Activated CD4-positive, alpha-beta T cell treated with anti-CD3 and anti-CD28 coated beads, Interleukin-2, amount 50 U/mL, for 1 hour (primary cell): ENCODE results near the gene PACSIN2.
"Not testable (repeated sequence)": the region's sequence is repeated elsewhere in the genome, so short reads cannot be mapped to it uniquely, and the experiment has no call there.

ENCODE experiments used
- DNase-seq: peaks from one replicate; pipeline ENCODE4 v3.0.0-alpha.2; 2020

The PACSIN2 gene, protein sequence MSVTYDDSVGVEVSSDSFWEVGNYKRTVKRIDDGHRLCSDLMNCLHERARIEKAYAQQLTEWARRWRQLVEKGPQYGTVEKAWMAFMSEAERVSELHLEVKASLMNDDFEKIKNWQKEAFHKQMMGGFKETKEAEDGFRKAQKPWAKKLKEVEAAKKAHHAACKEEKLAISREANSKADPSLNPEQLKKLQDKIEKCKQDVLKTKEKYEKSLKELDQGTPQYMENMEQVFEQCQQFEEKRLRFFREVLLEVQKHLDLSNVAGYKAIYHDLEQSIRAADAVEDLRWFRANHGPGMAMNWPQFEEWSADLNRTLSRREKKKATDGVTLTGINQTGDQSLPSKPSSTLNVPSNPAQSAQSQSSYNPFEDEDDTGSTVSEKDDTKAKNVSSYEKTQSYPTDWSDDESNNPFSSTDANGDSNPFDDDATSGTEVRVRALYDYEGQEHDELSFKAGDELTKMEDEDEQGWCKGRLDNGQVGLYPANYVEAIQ

DNA sequence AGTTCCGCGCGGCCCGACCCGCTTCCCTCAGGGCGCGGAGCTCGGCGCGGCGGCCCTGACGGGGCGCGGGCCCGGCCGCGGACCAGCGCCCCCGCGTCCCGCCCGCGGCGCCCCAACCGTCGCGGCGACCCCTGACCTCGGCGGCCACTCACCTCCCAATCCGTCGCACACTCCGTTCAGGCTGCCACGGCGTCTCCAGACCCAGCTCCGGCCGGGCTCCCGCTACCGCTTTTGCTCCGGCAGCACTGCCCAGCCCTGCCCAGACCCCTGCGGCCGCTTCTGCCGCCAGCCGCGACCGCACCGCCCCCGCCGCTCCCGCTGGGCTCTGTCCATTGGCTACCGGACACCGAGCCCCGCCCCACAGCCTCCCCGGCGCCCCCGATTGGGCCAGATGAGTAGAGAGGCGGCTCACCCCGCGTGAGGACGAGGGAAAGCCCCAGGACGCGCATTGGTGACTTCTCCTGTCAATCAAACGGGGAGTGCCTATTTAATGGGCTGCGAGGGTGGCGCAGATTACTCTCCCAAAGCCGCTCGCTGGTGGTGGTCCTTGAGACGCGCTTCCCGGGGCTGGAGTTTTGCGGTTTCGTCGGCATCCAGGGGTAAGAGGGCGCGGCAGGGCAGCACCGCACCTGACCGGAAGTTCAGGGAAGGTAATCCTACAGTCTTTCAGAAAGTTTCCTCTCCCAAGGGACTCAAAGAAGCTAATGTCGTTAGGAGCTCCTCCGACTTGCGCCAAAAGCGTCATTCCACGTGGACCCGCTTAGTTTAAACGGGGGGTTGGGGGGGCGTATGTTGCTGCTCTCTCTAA lies at the start of gene PACSIN2:
Gene PACSIN2 (minus strand): TSS at position 281 of the 808 bp plus-strand sequence. CDS start 103,069 bp downstream, outside the sequence.
- DNase-seq: peak; percentile 99

DNA sequence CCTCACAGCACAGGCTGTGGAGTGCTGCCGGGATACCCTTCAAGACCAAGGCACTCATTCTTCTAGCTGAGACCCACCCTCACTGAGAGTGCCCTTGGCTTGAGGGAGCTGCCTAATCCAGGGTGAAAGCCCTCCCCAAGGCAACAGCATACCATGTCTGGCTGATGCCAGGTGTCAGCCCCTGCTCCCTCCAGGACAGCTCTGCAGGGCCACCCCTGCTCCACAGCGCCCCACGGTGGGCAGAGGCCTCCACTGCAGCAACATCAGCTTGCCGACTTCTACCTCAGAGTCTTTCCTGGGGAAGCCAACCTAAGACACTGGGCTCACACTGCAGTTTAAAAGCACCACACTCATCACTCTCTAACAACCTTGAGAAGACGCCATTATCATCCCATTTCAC lies 45.2 kb upstream of the PACSIN2 start:
- peak; percentile 39 for DNase-seq

DNA sequence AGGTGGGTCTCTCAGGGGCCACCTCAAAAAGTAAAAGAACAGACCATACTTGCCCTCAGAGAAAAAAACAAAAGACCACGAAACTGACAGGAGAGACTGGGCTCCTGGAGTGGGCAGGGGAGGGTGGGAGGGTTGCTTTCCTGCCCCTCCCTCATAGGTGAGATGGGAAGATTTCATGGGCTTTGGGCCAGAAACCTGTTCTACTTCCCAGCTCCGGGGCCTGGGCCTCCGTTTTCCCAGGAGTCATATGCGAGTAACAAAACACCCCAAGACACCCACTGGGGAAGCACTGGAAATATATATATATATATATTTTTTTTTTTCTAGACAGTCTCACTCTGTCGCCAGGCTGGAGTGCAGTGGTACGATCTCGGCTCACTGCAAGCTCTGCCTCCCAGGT lies 42.7 kb upstream of the PACSIN2 start:
- no peak for DNase-seq

DNA sequence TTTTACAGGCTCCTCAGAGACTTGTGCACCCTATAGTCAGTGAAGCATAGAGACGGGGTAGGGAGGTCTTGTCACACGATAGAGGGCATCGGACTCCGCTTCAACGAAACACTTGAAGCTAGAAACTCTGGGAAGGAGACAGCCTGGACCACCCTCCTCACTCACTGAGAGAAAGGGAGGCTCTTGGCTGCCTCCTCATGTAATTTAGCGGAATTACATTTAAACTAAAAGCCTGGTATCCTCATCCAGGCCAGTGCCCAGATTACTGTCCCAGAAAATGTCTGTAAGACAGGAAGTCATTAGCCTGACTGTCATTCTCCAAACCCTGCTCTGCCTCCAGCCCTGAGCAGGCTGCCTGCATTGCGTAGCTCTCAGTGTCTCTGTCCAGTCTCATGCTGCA lies 38.2 kb upstream of the PACSIN2 start:
- DNase-seq: no peak

DNA sequence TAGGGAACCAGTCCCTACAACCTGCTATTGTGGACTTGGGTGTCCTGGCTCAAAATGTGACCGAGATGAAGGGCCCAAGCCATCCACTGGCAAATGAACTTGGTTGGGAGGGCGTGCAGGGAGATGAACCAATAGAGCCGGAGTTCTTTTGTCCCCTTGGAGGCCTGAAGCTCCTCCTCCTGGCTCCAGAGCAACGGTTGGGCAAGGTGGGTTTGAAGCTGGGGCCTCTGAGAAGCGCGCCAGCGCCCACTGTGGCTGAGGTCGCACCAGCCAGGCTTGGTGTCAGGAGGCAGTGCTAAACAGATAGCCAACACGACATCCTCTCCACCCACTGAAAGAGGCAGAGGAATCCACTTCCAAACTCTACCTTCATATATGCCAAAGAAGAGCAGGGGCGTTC lies 36.0 kb upstream of the PACSIN2 start:
- DNase-seq: no peak

DNA sequence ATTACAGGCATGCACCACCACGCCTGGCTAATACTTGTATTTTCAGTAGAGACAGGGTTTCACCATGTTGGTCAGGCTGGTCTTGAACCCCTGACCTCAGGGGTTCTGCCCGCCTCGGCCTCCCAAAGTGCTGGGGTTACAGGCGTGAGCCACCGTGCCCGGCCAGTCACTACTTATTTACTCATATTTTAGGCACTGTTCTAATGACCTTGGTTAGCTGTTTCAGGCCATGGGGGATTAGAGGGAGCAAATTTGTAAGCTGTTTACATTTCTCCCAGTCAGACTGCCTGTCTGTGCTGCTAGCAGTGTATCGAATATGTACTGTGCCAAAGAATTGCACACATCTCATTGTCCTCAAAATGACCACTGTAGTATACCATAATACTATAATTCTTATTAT lies 32.7 kb upstream of the PACSIN2 start:
- DNase-seq: no peak

DNA sequence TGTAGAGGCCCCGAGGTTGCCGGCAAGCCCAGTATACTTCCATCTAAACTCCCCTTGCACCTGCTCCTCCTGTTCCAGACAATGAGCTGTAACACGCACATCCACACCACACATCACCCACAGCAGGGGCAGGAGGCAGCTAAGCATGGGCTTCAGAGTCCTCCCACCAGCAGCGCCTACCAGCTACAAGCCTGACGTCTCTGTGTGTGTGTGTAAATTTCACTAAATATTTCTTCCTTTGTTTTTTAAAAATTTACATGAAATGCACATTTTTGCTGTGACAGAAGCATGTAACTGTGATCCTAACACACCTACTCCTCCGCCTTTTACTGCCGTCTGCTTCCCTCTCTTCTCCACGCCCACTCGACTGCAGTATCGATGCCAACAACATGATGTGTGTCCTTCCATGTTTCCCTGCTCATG lies 29.4 kb upstream of the PACSIN2 start:
- DNase-seq: no peak

DNA sequence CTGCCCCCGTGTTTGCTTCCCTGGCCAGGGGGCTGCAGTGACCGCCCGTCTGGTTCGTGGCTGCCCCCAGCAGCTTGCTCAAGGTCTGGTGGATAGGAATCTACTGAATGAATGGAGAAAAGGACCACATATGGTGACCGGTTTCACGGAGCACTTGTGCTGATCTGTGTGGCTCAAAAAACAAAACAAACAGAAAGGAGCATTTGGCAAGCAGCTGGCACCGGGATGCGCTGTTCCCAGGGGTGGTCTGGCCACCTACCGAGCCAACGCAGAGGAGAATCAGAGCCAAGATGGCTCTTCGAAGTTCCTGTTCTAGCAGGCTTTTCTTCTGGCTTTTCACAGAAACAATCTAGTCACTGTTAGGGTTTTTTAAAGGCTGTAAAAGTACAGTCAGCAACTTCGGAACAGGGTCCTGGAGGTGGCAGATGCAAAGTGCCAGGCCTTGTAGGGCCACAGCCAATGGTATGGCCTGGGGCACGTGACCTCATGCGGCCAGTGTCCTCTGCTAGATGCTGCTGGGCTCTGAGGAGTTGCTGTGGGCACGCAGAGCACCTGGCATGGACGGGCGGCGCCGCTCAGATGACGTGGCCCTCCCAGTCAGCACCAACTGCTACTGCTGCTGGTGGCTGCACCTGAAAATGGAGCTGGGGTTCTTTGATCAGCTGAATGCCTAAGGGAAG lies 27.3 kb upstream of the PACSIN2 start:
- DNase-seq: no peak

DNA sequence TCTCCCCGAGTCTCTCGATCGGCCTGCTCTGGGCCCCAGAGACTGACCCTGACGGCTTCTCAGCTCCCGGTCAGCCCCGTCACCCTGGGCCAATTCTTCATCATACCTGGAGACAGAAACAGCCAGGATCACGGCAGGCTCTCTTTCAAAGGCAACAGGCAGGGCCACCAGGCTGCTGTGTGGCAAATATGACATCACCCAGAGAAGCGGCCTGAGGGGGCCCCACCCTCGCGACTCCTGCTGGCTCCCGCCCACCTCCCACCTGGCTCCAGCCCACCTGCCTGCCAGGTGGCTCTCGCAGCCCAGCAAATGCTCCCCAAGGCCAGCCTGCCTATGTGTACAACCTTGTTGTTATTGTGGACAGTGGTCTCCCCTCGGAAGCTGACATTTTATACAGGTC lies 24.9 kb upstream of the PACSIN2 start:
- no peak for DNase-seq

DNA sequence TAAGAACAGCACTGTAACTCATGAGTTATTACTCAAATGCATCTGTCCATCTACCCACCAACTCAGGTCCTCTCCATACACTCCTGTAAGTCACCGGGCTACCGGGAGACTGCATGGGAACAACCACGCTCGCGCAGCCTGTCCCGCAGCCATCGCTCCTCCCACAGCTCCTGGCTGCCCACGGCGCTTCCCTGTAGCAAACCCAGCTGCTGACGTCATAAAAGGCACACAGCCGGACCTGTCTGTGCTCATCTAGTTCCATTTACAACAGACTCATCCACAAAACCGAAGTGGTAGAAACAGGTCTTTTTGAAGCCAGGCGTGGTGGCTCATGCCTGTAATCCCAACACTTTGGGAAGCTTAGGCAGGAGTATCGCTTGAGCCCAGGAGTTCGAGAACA lies 23.4 kb upstream of the PACSIN2 start:
- no peak for DNase-seq

DNA sequence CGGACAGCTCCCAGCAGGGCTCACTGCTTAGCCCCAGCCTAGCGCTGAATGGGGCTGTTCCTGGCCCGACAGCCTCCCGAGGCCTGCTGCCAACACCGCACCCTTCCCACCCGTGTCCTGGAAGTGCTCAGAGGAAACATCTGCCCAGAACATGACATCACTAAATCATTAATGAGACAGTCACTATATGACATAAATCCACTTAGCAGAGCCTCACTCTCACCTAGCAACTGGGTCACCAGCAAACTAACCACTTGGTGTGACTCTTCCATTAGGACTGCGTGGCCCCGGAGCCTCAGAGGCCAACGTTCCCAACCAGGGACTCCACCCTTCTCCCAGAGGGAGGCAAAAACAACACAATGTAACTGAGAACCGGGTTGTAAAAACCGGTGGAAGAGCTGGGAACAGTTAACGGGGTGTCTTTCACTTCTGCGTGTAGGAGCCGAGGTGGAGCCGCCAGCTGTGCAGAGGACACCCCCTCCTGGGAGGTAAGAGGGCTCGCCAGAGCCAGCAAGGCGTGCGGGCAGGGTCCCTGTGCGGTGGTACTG lies 21.4 kb upstream of the PACSIN2 start:
- DNase-seq: no peak

DNA sequence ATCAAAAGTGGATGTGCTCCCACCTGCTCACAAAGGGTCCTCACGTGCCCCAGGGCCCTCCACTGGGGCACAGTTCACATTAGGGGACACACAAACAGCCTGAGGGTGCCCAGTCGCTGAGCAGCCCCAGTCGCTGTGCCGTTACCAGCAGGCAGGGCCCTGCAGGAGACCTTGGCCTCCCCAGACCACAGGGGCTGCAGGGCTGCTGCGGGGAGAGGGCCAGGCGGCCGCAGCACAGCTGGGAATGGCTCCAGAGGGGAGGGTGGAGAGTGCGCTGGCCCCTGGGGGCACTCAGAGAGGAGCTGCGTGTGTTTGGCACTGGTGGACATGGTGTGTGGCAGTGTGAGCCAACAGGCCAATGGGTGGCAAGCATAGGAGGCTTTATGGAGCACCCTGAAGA lies 20.3 kb upstream of the PACSIN2 start:
- DNase-seq: no peak

DNA sequence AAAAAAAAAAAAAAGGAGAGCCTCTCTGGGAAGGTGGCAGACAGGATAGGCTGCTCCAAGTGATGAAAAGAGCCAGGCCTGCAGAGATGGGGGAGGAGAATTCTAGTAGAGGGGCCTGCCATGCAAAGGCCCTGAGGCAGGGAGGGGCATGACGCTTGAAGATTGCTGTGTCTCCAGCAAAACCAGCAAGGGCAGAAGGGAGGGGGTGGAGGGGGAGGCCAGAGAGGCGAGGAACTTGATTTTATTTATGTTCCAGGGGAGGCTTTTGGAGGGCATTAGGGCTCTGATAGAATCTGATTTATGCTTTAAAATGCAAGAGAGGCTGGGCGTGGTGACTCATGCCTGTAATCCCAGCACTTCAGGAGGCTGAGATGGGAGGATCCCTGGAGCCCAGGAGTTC lies 16.7 kb upstream of the PACSIN2 start:
- DNase-seq: no peak

DNA sequence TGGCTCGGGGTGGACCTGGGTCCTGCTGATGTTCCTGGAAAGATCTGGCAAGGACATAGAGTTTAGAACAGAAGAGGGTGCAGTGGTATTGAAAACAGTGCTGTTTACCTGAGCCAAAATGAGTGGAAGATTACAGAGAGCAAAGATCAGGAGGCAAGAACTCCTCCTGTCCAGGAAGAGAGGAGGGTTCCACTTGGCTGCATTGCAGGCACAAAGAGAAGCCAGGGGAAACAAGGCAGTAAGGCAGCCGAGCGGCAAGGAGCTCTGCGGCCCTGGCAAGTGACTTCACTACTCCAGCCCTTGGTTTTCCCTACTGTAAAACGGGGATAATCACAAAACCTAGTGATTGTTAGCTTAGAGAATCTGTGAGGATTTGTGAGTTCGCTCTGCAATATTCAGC lies 3.7 kb upstream of the PACSIN2 start:
- DNase-seq: no peak

DNA sequence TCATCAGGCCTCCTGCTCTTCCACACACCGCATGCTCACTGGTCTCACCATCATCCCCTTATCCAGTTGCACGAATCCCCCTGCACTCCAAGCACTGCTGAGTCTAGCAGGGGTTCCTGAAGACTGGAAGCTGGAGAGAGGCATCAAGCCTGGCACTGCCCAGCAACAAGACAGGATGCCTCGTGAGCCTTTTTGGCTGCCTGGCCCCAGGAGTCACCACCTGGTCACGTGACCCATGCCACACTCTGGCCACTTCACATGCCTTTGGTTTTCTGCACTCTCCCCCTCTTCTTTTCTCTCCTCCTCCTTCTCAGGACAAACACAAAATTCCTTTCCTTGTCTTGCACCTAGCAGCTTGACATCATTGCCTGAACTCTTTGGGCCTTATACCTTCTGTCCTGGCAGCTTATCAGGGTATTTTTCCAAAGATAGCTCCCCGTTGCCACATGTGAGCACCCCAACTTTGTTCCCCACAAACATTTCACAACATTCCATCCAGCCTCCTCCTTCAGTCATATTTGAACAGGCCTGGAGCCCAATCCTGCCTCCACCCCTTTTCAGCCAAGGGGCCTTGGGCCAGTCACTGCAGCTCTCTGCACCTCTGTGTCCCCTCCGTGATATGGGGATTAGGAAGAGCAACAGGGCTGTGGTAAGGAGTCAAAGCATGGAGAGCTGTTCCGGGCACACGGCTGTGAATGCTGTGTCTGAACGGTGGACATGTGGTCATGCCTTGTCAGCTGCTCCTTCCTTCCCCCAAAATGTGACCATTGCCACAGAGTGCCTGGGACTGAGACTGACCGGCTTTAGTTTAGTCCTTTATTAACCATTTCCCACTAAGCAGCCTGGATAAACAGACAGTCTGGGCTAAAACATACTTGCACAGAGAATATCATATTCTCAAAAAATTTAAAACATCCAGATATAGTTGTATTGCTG lies 2.8 kb upstream of the PACSIN2 start:
- DNase-seq: no peak

DNA sequence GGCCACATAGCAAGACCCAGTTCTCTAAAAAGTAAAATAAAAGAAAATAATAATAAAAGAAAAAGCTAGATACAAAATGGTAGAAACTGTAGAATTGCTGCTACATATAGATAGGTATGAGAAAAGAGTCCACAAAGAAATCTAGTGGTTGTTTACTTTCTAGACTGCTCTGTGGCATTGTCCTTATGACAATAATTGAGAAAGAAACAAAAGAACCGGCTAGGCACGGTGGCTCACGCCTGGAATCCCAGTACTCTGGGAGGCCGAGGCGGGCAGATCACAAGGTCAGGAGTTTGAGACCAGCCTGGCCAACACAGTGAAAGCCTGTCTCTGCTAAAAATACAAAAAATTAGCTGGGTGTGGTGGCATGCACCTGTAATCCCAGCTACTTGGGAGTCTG lies 1.2 kb upstream of the PACSIN2 start:
- not testable (repeated sequence) for DNase-seq

DNA sequence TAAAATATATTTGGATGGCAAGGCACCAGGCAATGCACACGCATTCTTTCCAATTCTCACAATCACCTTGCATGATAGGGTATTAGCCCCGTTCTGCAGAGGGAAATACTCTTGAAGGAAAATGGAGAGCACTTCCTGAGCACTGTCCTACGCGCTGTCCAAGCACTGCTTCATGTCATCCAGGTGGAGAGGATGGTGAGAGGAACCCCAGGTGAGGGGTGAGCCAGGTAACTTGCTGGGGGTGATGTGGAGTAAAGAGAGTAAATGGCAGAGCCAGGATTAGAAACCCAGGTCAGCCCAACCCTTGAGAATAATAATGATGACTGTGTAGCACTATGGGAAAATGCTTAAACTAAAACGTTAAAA lies 711 bp upstream of the PACSIN2 start:
- DNase-seq: no peak

DNA sequence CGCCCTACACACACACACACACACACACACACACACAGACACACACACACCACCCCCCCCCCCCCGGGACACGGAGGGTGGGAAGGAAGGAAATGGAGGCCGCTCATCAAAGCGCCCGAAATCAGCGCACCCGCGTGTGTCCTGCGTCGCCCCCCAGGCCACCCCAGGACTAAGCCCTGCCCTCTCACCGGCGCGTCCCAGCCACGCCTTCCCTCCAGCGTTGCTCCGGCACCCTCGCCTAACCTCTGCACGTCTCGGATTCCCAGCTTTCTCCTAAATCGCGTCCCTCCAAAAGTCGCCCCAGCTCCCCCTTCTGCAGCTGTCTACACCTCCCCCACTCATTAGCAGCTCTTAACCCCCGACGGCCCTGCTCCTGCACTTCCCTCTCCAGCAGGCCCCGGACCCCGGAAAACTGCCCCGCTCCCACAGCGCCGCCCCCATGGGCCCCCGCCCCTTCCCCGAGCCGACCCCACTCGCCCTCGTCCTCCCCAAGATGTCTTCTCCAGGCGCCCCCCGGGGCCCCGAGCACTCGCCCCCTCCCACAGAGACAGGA lies 557 bp downstream of the PACSIN2 start:
- DNase-seq: peak; percentile 27

DNA sequence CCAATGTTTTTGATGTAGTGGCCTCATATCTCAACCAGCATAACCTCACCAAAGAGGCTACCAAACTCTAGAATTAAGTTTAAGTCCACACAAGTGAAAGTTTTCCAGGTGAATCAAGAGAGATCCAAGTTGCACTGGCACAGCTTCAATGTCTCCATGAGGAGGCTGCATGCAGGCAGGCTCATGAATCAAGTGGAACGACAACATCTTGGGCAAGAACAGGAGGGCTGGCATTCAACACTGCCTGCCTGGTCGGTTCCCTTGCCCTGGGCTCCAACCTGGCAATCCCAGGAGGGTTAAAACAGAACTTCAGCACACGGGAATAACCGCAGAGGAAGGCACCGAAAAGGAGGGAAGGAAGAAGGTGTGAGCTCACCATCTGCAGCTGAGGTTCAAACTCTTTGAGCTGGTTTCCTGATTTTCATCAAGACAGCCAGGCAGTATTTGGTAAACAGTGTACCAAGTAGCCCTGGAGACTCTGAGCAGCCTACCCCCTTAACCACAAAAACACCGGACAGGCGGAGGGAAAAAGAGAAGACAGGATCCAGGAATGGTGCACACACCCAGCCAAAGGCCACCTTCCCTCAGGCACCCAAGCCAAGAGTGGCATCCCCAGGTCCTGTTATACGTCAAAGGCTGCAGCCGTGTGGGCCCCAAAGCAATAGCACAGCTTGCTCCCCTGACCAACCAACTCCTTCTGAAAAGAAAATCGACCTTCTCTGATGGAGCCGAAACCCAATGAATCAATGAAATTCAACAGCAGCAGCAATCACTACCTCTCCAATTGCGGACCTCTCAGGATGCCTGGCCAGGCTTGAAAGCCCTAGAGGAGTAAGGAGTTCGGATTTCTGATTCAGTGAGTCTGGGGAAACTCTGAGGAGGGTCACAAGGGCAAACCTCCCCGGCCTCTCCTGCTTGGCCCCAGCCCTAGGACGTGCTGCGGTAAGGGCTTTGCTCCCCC lies 1.3 kb downstream of the PACSIN2 start:
- peak; percentile 18 for DNase-seq

DNA sequence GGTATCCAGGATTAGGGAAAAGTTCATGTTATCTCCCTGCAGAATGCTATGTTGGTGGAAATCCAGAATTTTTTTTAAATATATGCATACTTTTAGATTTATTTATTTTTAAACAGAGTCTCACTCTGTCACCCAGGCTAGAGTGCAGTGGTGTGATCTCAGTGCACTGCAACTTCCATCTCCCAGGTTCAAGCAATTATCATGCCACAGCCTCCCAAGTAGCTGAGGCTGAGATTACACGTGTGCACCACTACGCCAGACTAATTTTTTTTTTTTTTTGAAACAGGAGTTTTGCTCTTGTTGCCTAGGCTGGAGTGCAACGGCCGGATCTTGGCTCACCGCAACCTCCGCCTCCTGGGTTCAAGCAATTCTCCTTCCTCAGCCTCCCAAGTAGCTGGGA lies 2.6 kb downstream of the PACSIN2 start:
- no peak for DNase-seq

DNA sequence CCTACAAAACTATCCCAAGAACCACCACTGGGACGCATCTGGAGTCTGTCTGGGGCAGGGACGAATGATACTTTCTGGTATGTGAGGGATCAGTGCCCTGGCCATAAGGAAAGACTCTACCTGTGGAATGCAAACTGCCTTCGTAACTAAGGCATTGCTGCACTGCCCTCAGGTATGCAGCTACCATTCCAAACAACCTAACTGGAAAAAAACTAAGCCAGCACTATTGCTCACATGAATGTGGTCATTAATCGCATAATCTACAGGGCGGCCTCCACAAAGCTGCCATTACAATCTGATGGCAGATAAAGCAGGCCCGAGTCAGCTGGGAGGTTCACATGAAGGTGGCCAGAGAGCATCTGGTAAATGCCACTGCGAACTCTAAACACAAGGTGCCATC lies 3.9 kb downstream of the PACSIN2 start:
- DNase-seq: no peak
